ENCODE data around the gene ZNF678.

DNA sequence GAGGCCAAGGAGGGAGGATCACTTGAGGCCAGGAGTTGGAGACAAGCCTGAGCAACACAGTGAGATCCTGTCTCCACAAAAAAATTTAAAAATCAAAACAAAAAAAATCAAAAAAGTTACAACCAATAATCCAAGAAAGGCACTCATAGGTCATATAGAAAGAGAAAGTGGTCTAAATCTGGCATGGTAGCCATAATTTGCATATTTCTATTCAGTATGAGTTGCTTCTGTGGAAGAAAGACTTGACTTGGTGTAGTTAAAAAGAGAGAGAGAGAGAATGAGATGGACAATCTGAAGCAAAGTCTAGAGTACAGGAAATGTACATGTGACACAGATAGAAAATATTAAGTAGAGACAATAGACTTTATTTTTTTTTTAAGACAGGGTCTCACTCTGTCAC lies 149.3 kb downstream of the ZNF678 start:
- TF ChIP-seq EP300 (IDR thresholded peaks at IDR 0.05): no peak
- no peak for TF ChIP-seq CTCF (IDR thresholded peaks at IDR 0.05)
- TF ChIP-seq RNF2 (IDR thresholded peaks at IDR 0.05; ENCODE audit: borderline replicate concordance, low read depth): no peak
- no peak for TF ChIP-seq CHD2 (IDR thresholded peaks at IDR 0.05; ENCODE audit: low read length, partially characterized antibody)
- TF ChIP-seq NR3C1 (IDR thresholded peaks at IDR 0.05): no peak
- TF ChIP-seq, protein P1, sequence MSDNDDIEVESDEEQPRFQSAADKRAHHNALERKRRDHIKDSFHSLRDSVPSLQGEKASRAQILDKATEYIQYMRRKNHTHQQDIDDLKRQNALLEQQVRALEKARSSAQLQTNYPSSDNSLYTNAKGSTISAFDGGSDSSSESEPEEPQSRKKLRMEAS (IDR thresholded peaks at IDR 0.05): no peak
- TF ChIP-seq REST (IDR thresholded peaks at IDR 0.05): no peak
- no peak for TF ChIP-seq HDAC2 (IDR thresholded peaks at IDR 0.05)
- no peak for TF ChIP-seq SREBF2 (IDR thresholded peaks at IDR 0.05)
- no peak for TF ChIP-seq PHF8 (IDR thresholded peaks at IDR 0.05; ENCODE audit: borderline replicate concordance, low read depth)
